ENCODE measurements around the gene MRGPRX1. TPM values are rescaled to one million over a fixed set of nuclear protein-coding genes. Genes with fewer than 3 reads are reported as not detected.

MRGPRX1 gene
- total RNA-seq (2022; extraction: Qiagen RNA extraction; ENCODE audit: low read depth), result not detected in 5 replicates

GRCh38 chr11:18939314-18939713 is at the start of gene MRGPRX1:
Gene MRGPRX1 (minus strand): TSS chr11:18939414. CDS start chr11:18934784, 4,630 bp downstream.

Other genes starting within 250 kb of the MRGPRX1 start
- 0.29 to 0.56 TPM (median 0.47 TPM) in 5 replicates for gene TMEM86A, start 240.6 kb downstream of the MRGPRX1 start, total RNA-seq (2022; extraction: Qiagen RNA extraction; ENCODE audit: low read depth)
- gene IGSF22, start 213.2 kb downstream of the MRGPRX1 start, total RNA-seq (2022; extraction: Qiagen RNA extraction; ENCODE audit: low read depth), result not detected in 5 replicates
- gene PTPN5, start 147.6 kb downstream of the MRGPRX1 start, total RNA-seq (2022; extraction: Qiagen RNA extraction; ENCODE audit: low read depth), result 0.05 TPM in 1 of 5 replicates, not detected in the others
- gene MRGPRX2, start 121.3 kb upstream of the MRGPRX1 start, total RNA-seq (2022; extraction: Qiagen RNA extraction; ENCODE audit: low read depth), result not detected in 5 replicates
- gene ZDHHC13, start 177.8 kb upstream of the MRGPRX1 start, total RNA-seq (2022; extraction: Qiagen RNA extraction; ENCODE audit: low read depth), result 13.4 to 19.5 TPM (median 16.8 TPM) in 5 replicates

Measured in A549 treated with ZK216348 at 1 μM for 4 hours (cell line).